NB4 (cell line): Measurements from ENCODE around the gene VDAC1.

Experiments
- CTCF ChIP-seq: IDR thresholded peaks from one replicate; pipeline ENCODE4 v1.5.1; 2012; ENCODE audit warnings: low read depth, low read length
- POLR2A ChIP-seq: IDR thresholded peaks from 2 replicates; pipeline ENCODE4 v1.6.1; 2011; ENCODE audit warnings: mild to moderate bottlenecking; ENCODE audit not compliant: insufficient read length; ENCODE audit errors: extremely low read depth

DNA sequence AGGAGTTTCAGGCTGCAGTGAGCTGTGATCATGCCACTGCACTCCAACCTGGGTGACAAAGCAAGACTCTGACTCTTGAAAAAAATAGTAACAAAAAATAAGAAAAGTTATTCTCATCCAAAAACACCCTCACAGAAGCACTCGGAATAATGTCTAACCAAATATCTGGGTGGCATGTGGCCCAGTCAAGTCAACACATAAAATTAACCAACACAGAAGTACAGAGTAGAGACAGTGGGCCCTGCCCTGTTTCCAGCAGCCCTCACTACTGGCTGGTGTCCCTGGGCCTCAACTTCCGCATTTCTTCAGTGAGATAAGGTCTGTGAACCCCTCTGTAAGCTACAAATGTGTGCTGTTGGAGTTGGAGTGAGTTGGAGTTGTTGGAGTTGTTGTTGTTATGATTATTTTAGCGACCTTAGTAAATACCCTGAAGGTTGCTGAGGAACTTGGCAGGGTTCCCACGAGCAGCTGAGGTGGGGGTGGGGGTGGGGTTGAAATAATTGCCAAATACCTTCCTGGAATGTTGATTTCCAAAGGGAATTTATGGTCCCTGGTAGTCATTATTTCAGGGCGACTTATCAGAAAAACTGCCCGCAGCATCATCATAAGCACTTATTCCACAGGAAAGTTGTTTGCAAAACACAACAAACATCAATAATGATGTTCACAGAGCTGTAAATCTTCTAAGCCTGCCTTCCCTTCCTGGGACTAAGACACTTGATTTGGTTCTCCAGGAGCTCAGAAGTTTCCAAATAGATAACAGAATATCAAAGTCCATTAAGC is 66.5 kb downstream of the VDAC1 start:
- TF ChIP-seq CTCF (no peak), POLR2A (no peak)
